ENCODE results near the gene HLA-B. TPM values are rescaled to one million over a fixed set of nuclear protein-coding genes. Genes with fewer than 3 reads are reported as not detected.
"Not testable (repeated sequence)": the region's sequence is repeated elsewhere in the genome, so short reads cannot be mapped to it uniquely, and the experiment has no call there.

The HLA-B gene
- total and polyA plus RNA-seq, 5 donors from 2014 or later = 4,778 to 8,618 (median 7,917) TPM

GRCh38 chr6:31400467-31401289 lies 43.7 kb upstream of the HLA-B start:
- no peaks in the 10 kb centered on the region for H3K36me3 ChIP-seq (ENCODE audit: control insufficient read depth, insufficient read depth, low read length)
- no peaks in the 10 kb centered on the region for H3K27me3 ChIP-seq (ENCODE audit: control insufficient read depth, insufficient read depth, low read length)
- no peaks in the 10 kb centered on the region for H3K9me3 ChIP-seq (ENCODE audit: control insufficient read depth in 2 of 2, low read length in 2 of 2)
- H3K4me3 ChIP-seq (ENCODE audit: low read depth, low read length) = peak overlapping the region; percentile 90
- DNase-seq = peak; percentile 69 to 88 (median 76)
- Mint-ChIP-seq H3K4me1 (peaks cover 26 to 83% (median 48%) of the 10 kb centered on the region in 4 donors), H3K9me3 (no peaks in the 10 kb centered on the region), H3K36me3 (no peaks in the 10 kb centered on the region), H3K27ac (peak overlapping the region; percentile 93 to 99 (median 97)), H3K4me3 (peak overlapping the region; percentile 91 to 98 (median 96)), H3K27me3 (no peaks in the 10 kb centered on the region)
- peak overlapping the region; percentile 84 for H3K27ac ChIP-seq (ENCODE audit: insufficient read depth, low read length, poor library complexity, severe bottlenecking)
- H3K4me1 ChIP-seq (ENCODE audit: control insufficient read depth, insufficient read depth, low read length, poor library complexity, severe bottlenecking) = peaks cover 70% of the 10 kb centered on the region
- peak; percentile 57 for ATAC-seq (ENCODE audit: low read depth in 2 of 2)

GRCh38 chr6:31399589-31400466 lies 42.8 kb upstream of the HLA-B start:
- peak overlapping the region; percentile 90 for H3K4me3 ChIP-seq (ENCODE audit: low read depth, low read length)
- peak overlapping the region; percentile 84 for H3K27ac ChIP-seq (ENCODE audit: insufficient read depth, low read length, poor library complexity, severe bottlenecking)
- Mint-ChIP-seq H3K36me3 (no peaks in the 10 kb centered on the region), H3K4me3 (peak overlapping the region; percentile 91 to 98 (median 96)), H3K4me1 (peaks cover 24 to 80% (median 46%) of the 10 kb centered on the region in 4 donors), H3K9me3 (no peaks in the 10 kb centered on the region), H3K27me3 (no peaks in the 10 kb centered on the region), H3K27ac (peak overlapping the region; percentile 93 to 99 (median 97))
- H3K27me3 ChIP-seq (ENCODE audit: control insufficient read depth, insufficient read depth, low read length) = no peaks in the 10 kb centered on the region
- DNase-seq = peak; percentile 46 to 69 (median 63)
- H3K9me3 ChIP-seq (ENCODE audit: control insufficient read depth in 2 of 2, low read length in 2 of 2) = no peaks in the 10 kb centered on the region
- H3K4me1 ChIP-seq (ENCODE audit: control insufficient read depth, insufficient read depth, low read length, poor library complexity, severe bottlenecking) = peaks cover 66% of the 10 kb centered on the region
- peak in 1 of 2 donors; percentile 24 for ATAC-seq (ENCODE audit: low read depth in 2 of 2)
- peaks cover 4% of the 10 kb centered on the region for H3K36me3 ChIP-seq (ENCODE audit: control insufficient read depth, insufficient read depth, low read length)

- Histone ChIP-seq H3K27me3 (ENCODE audit: control insufficient read depth, insufficient read depth, low read length) (no peaks in the 10 kb centered on the region), H3K36me3 (ENCODE audit: control insufficient read depth, insufficient read depth, low read length) (peaks cover 10% of the 10 kb centered on the region), H3K4me1 (ENCODE audit: control insufficient read depth, insufficient read depth, low read length, poor library complexity, severe bottlenecking) (peaks cover 51% of the 10 kb centered on the region), H3K4me3 (ENCODE audit: low read depth, low read length) (peak overlapping the region; percentile 10), H3K9me3 (ENCODE audit: control insufficient read depth in 2 of 2, low read length in 2 of 2) (no peaks in the 10 kb centered on the region), H3K27ac (ENCODE audit: insufficient read depth, low read length, poor library complexity, severe bottlenecking) (no peak overlapping the region)
- no peaks in the 10 kb centered on the region for H3K9me3 Mint-ChIP-seq
- peaks cover 11% of the 10 kb centered on the region for H3K36me3 Mint-ChIP-seq
- no peak for ATAC-seq (ENCODE audit: low read depth in 2 of 2)
- peak overlapping the region in 1 of 3 donors; percentile 93 for H3K27ac Mint-ChIP-seq
- peak overlapping the region in 3 of 4 donors; percentile 27 to 98 (median 68) for H3K4me3 Mint-ChIP-seq
- peaks cover 24 to 74% (median 48%) of the 10 kb centered on the region in 4 donors for H3K4me1 Mint-ChIP-seq
- H3K27me3 Mint-ChIP-seq = peaks cover 2% of the 10 kb centered on the region
- DNase-seq = no peak
Observed at GRCh38 chr6:31397901-31398525, 41.0 kb upstream of the HLA-B start.

GRCh38 chr6:31397153-31397499 lies 40.1 kb upstream of the HLA-B start:
- ATAC-seq (ENCODE audit: low read depth in 2 of 2); H3K9me3 Mint-ChIP-seq; DNase-seq; H3K27me3 Mint-ChIP-seq; H3K27me3 ChIP-seq (ENCODE audit: control insufficient read depth, insufficient read depth, low read length); H3K36me3 ChIP-seq (ENCODE audit: control insufficient read depth, insufficient read depth, low read length); H3K27ac ChIP-seq (ENCODE audit: insufficient read depth, low read length, poor library complexity, severe bottlenecking); H3K9me3 ChIP-seq (ENCODE audit: control insufficient read depth in 2 of 2, low read length in 2 of 2): not testable (repeated sequence)
- H3K4me1 Mint-ChIP-seq = peaks cover 24 to 66% (median 40%) of the 10 kb centered on the region in 4 donors
- H3K4me3 Mint-ChIP-seq = peak overlapping the region; percentile 47 to 83 (median 79)
- H3K27ac Mint-ChIP-seq = peak overlapping the region; percentile 4 to 83 (median 17)
- peaks cover 11% of the 10 kb centered on the region for H3K36me3 Mint-ChIP-seq
- H3K4me3 ChIP-seq (ENCODE audit: low read depth, low read length) = peak overlapping the region; percentile 43
- peaks cover 42% of the 10 kb centered on the region for H3K4me1 ChIP-seq (ENCODE audit: control insufficient read depth, insufficient read depth, low read length, poor library complexity, severe bottlenecking)

- H3K4me3 ChIP-seq (ENCODE audit: low read depth, low read length) = peak overlapping the region; percentile 43
- no peaks in the 10 kb centered on the region for H3K9me3 ChIP-seq (ENCODE audit: control insufficient read depth in 2 of 2, low read length in 2 of 2)
- H3K27ac ChIP-seq (ENCODE audit: insufficient read depth, low read length, poor library complexity, severe bottlenecking) = no peak overlapping the region
- peaks cover 36% of the 10 kb centered on the region for H3K4me1 ChIP-seq (ENCODE audit: control insufficient read depth, insufficient read depth, low read length, poor library complexity, severe bottlenecking)
- Mint-ChIP-seq H3K4me3 (peak overlapping the region; percentile 76 to 83 (median 79)), H3K36me3 (peaks cover 11% of the 10 kb centered on the region), H3K9me3 (no peaks in the 10 kb centered on the region), H3K27ac (peak overlapping the region; percentile 4 to 83 (median 17)), H3K27me3 (peaks cover 5% of the 10 kb centered on the region), H3K4me1 (peaks cover 20 to 60% (median 35%) of the 10 kb centered on the region in 4 donors)
- H3K36me3 ChIP-seq (ENCODE audit: control insufficient read depth, insufficient read depth, low read length) = peaks cover 10% of the 10 kb centered on the region
- H3K27me3 ChIP-seq (ENCODE audit: control insufficient read depth, insufficient read depth, low read length) = no peaks in the 10 kb centered on the region
- ATAC-seq (ENCODE audit: low read depth in 2 of 2) (peak; percentile 78 to 90), DNase-seq (peak; percentile 77 to 91 (median 87))
Observed at GRCh38 chr6:31396422-31397152, 39.6 kb upstream of the HLA-B start.

GRCh38 chr6:31395832-31396231 lies 38.9 kb upstream of the HLA-B start:
- DNase-seq = no peak
- no peak for ATAC-seq (ENCODE audit: low read depth in 2 of 2)
- Histone ChIP-seq H3K27me3 (ENCODE audit: control insufficient read depth, insufficient read depth, low read length) (no peaks in the 10 kb centered on the region), H3K4me3 (ENCODE audit: low read depth, low read length) (no peak overlapping the region), H3K36me3 (ENCODE audit: control insufficient read depth, insufficient read depth, low read length) (peaks cover 10% of the 10 kb centered on the region), H3K4me1 (ENCODE audit: control insufficient read depth, insufficient read depth, low read length, poor library complexity, severe bottlenecking) (peaks cover 29% of the 10 kb centered on the region), H3K27ac (ENCODE audit: insufficient read depth, low read length, poor library complexity, severe bottlenecking) (no peak overlapping the region), H3K9me3 (ENCODE audit: control insufficient read depth in 2 of 2, low read length in 2 of 2) (no peaks in the 10 kb centered on the region)
- no peaks in the 10 kb centered on the region for H3K9me3 Mint-ChIP-seq
- H3K36me3 Mint-ChIP-seq = peaks cover 11% of the 10 kb centered on the region
- no peak overlapping the region for H3K27ac Mint-ChIP-seq
- H3K27me3 Mint-ChIP-seq = peaks cover 5% of the 10 kb centered on the region
- H3K4me3 Mint-ChIP-seq = no peak overlapping the region
- H3K4me1 Mint-ChIP-seq = peaks cover 14 to 53% (median 27%) of the 10 kb centered on the region in 4 donors

- H3K27ac Mint-ChIP-seq = peak overlapping the region in 2 of 3 donors; percentile 36 to 71
- no peak for ATAC-seq (ENCODE audit: low read depth in 2 of 2)
- peaks cover 11% of the 10 kb centered on the region for H3K36me3 Mint-ChIP-seq
- no peak overlapping the region for H3K4me3 Mint-ChIP-seq
- H3K9me3 Mint-ChIP-seq = no peaks in the 10 kb centered on the region
- DNase-seq = no peak
- peaks cover 5% of the 10 kb centered on the region for H3K27me3 Mint-ChIP-seq
- Histone ChIP-seq H3K4me1 (ENCODE audit: control insufficient read depth, insufficient read depth, low read length, poor library complexity, severe bottlenecking) (peaks cover 21% of the 10 kb centered on the region), H3K9me3 (ENCODE audit: control insufficient read depth in 2 of 2, low read length in 2 of 2) (no peaks in the 10 kb centered on the region), H3K27ac (ENCODE audit: insufficient read depth, low read length, poor library complexity, severe bottlenecking) (no peak overlapping the region), H3K27me3 (ENCODE audit: control insufficient read depth, insufficient read depth, low read length) (no peaks in the 10 kb centered on the region), H3K4me3 (ENCODE audit: low read depth, low read length) (no peak overlapping the region), H3K36me3 (ENCODE audit: control insufficient read depth, insufficient read depth, low read length) (peaks cover 10% of the 10 kb centered on the region)
- H3K4me1 Mint-ChIP-seq = peaks cover 11 to 43% (median 22%) of the 10 kb centered on the region in 4 donors
Observed at GRCh38 chr6:31394381-31394780, 37.4 kb upstream of the HLA-B start.
